DMS114 treated with DMSO at 0.1 percent for 48 hours (cell line): ENCODE data around the gene NID2.
A peak's percentile ranks its signal among the peaks of the same experiment; 100 is the strongest.

ENCODE experiments used
- DNase-seq: peaks from one replicate; lab custom pipeline; 2025; ENCODE audit not compliant: unreplicated experiment; lab: John Stamatoyannopoulos, UW

The NID2 gene

GRCh38 chr14:52058341-52058740 lies 10.5 kb downstream of the NID2 start:
- no peak for DNase-seq

GRCh38 chr14:52055167-52055566 lies 13.7 kb downstream of the NID2 start:
- no peak for DNase-seq

- no peak for DNase-seq
These were observed 14.2 kb downstream of the NID2 start for GRCh38 chr14:52054678-52055077.

GRCh38 chr14:52053044-52053443 lies 15.8 kb downstream of the NID2 start:
- no peak for DNase-seq

- no peak for DNase-seq
These were observed 16.4 kb downstream of the NID2 start for GRCh38 chr14:52052288-52052943.

GRCh38 chr14:52051871-52052270 lies 17.0 kb downstream of the NID2 start:
- no peak for DNase-seq

GRCh38 chr14:52051251-52051650 lies 17.6 kb downstream of the NID2 start:
- no peak for DNase-seq

GRCh38 chr14:52049721-52050588 lies 18.9 kb downstream of the NID2 start:
- DNase-seq, result no peak

GRCh38 chr14:52049271-52049670 lies 19.6 kb downstream of the NID2 start:
- no peak for DNase-seq

GRCh38 chr14:52048641-52049204 lies 20.1 kb downstream of the NID2 start:
- DNase-seq, result no peak

- no peak for DNase-seq
These were observed 20.7 kb downstream of the NID2 start for GRCh38 chr14:52048116-52048515.

- DNase-seq, result no peak
These were observed 22.4 kb downstream of the NID2 start for GRCh38 chr14:52046376-52046917.

GRCh38 chr14:52044791-52045522 lies 23.9 kb downstream of the NID2 start:
- no peak for DNase-seq

GRCh38 chr14:52043690-52044089 lies 25.2 kb downstream of the NID2 start:
- DNase-seq, result peak; percentile 6

- no peak for DNase-seq
These were observed 26.2 kb downstream of the NID2 start for GRCh38 chr14:52042371-52043289.

- no peak for DNase-seq
These were observed 28.3 kb downstream of the NID2 start for GRCh38 chr14:52040598-52040997.

- no peak for DNase-seq
These were observed 29.6 kb downstream of the NID2 start for GRCh38 chr14:52039124-52039815.

GRCh38 chr14:52033101-52033642 lies 35.7 kb downstream of the NID2 start:
- DNase-seq, result no peak

GRCh38 chr14:52032204-52032801 lies 36.6 kb downstream of the NID2 start:
- no peak for DNase-seq
